Heart right ventricle (tissue), 16 donors: ENCODE results near the gene NUCKS1. TPM values are rescaled to one million over a fixed set of nuclear protein-coding genes. Genes with fewer than 3 reads are reported as not detected.
A peak's percentile ranks its signal among the peaks of the same experiment; 100 is the strongest.

Experiments
- ATAC-seq, 8 donors: fragments of 200-7000 bp; cut with Tn5 transposase; one replicate each; pipeline ENCODE4 v1.9.1; 2020; ENCODE audit warnings: mild to moderate bottlenecking in 8 of 8, moderate library complexity in 8 of 8, moderate number of reproducible peaks in 1 of 8
- DNase-seq, 2 donors: peaks; one replicate each; pipeline ENCODE4 v3.0.0-alpha.2; 2020
- H3K27ac ChIP-seq, 10 donors: fragments of 200-600 bp; sonication (generic) in 2 of 10; one replicate each; pipeline versions ENCODE4 v1.5.0 to v1.8.0; 2020 to 2022; ENCODE audit warnings: mild to moderate bottlenecking in 3 of 10
- H3K27me3 ChIP-seq, 7 donors: fragments of 200-600 bp; one replicate each; pipeline ENCODE4 v1.8.0; 2021 to 2022; ENCODE audit warnings: mild to moderate bottlenecking in 2 of 7
- H3K36me3 ChIP-seq, 9 donors: fragments of 200-600 bp; sonication (generic) in 1 of 9; one replicate each; pipeline versions ENCODE4 v1.5.0 to v1.8.0; 2020 to 2022; ENCODE audit warnings: mild to moderate bottlenecking in 2 of 9
- H3K4me1 ChIP-seq, 9 donors: fragments of 200-600 bp; sonication (generic) in 1 of 9; one replicate each; pipeline versions ENCODE4 v1.5.0 to v1.8.0; 2020 to 2022; ENCODE audit warnings: mild to moderate bottlenecking in 4 of 9
- H3K4me3 ChIP-seq, 10 donors: fragments of 200-600 bp; sonication (generic) in 2 of 10; one replicate each; pipeline versions ENCODE4 v1.5.0 to v1.8.0; 2020 to 2022; ENCODE audit warnings: mild to moderate bottlenecking in 7 of 10, moderate library complexity in 2 of 10
- H3K9me3 ChIP-seq, 11 donors: fragments of 200-600 bp in 10 of 11; sonication (generic) in 2 of 11; one replicate each; pipeline versions ENCODE4 v1.5.0 to v1.8.0; 2013 to 2022; ENCODE audit warnings: mild to moderate bottlenecking in 2 of 11, control low read depth in 1 of 11, moderate library complexity in 1 of 11
- WGBS, 2 donors: extraction: QIAGEN DNeasy Blood & Tissue Kit; methylation state at CpG; one replicate each; pipeline ENCODE4 v1.1.7; 2013; ENCODE audit warnings: inconsistent platforms in 1 of 2; 5-methylcytosine and 5-hydroxymethylcytosine counted together
- intact Hi-C, 10 donors: fragments of 100-400 bp; cut with DNase I; formaldehyde crosslinking; loops; one replicate each; pipeline versions ENCODE4 v1.11.1 to v1.14.2; 2022
- polyA plus RNA-seq, 2 donors: library from polyadenylated mRNA; stranded (reverse); fragments of 200-250 nt; gene quantifications; one replicate each; pipeline ENCODE4 v1.2.3, GENCODE V29; 2013
- total RNA-seq, 10 donors: library from RNA; stranded (reverse); fragmentation: NEBNext Ultra II Directional in 3 of 10; extraction: Animal tissue kit (Norgen Biotek cat#: 25700) in 3 of 10; gene quantifications; one replicate each; pipeline versions ENCODE4 v1.2.1 to v1.2.4, GENCODE V29; 2021 to 2023
- TF ChIP-seq, protein P1 (sequence below), 9 donors: fragments of 200-600 bp; sonication (generic) in 2 of 9; IDR thresholded peaks; one replicate each; pipeline versions ENCODE4 v1.5.0 to v1.8.0; 2021 to 2022; ENCODE audit warnings: antibody characterized with exemption in 9 of 9, mild to moderate bottlenecking in 5 of 9, moderate library complexity in 1 of 9
- donor health status: Arrhythmogenic right ventricular cardiomyopathy.
- donor health status: ischemic (EF 13 %, LVEDD 7.1; RV severe dilation, severe dysfunction).
- donor health status: healthy with polysubstance abuse.
- donor health status: DM: no; HTN: yes; CAD: no.
- donor health status: DM: no; HTN: no; CAD: no.
- donor health status: ischemic (EF 25% LVEDD 6.9; RV normal size, moderate dysfunction).
- donor health status: ischemic (EF 25% LVEDD 5.7; RV mildly dilated, moderate dysfunction).
- donor health status: healthy.
- donor health status: DM: yes; HTN: yes; CAD: no.
- donor health status: Ischemic cardiomyopathy.
- donor health status: ischemic (EF 35%, LVEDD 5.7; RV mildly dilated, moderate dysfunction).
- donor health status: nonischemic (EF 11% LVEDD 7.7; RV severe dilation, severe dysfunction).
- donor health status: DM: yes; HTN: yes; CAD: no.
- donor health status: PGD.
- donor health status: ischemic (EF 29% LVEDD 5.4; RV normal size, mild dysfunction).
- donor health status: nonischemic (EF 23%, LVEDD 6.1; RV moderate dilation, normal function).

NUCKS1 gene
- total and polyA plus RNA-seq, 12 donors: 31.8 to 245 (median 211) TPM

DNA sequence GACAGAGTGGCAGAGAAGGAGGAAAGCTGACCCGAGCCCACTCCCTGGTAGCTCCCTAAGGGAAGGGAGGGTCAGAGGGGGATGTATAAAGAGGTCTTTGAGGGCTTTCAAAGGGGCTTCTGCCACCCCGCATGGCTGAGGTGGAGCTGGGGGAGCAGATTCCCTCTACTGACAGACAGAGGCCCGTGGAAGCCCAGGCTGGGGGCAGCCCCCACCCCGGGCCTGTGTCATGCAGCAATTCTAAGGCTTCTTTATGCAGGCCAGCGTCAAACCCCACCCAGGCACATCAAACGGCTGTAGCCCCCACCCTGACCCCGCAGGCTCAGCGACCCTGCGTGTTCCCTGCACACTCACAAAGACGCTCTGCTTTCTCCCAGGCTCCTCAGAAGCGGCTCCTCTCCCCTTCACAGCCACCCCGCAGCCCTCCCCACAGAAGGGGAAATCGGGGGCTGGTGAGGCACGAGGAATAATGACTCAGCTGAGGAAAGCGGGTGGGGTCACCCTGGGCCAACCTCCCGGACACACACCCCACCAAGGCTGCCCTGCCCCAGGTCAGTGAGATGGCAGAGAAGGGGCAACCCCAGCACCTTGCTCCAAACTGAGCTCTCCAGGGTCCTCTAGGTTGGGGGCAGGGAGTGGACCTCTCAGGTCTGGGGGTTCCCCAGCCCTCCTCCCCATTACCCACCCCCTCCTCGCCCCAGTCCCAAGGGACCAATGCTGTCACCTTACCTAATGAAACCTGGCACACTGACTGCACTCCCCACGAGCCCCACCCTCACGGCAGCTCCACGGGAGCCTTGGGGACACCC is 80.4 kb downstream of the NUCKS1 start:
- no peak overlapping the region for H3K4me3 ChIP-seq
- peaks cover 0 to 3% (median 0%) of the 10 kb centered on the region in 7 donors for H3K27me3 ChIP-seq
- TF ChIP-seq, protein P1, sequence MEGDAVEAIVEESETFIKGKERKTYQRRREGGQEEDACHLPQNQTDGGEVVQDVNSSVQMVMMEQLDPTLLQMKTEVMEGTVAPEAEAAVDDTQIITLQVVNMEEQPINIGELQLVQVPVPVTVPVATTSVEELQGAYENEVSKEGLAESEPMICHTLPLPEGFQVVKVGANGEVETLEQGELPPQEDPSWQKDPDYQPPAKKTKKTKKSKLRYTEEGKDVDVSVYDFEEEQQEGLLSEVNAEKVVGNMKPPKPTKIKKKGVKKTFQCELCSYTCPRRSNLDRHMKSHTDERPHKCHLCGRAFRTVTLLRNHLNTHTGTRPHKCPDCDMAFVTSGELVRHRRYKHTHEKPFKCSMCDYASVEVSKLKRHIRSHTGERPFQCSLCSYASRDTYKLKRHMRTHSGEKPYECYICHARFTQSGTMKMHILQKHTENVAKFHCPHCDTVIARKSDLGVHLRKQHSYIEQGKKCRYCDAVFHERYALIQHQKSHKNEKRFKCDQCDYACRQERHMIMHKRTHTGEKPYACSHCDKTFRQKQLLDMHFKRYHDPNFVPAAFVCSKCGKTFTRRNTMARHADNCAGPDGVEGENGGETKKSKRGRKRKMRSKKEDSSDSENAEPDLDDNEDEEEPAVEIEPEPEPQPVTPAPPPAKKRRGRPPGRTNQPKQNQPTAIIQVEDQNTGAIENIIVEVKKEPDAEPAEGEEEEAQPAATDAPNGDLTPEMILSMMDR (IDR thresholded peaks at IDR 0.05): no peak
- no peaks in the 10 kb centered on the region for H3K36me3 ChIP-seq
- H3K4me1 ChIP-seq: peaks cover 0 to 36% (median 12%) of the 10 kb centered on the region in 9 donors
- peak in 1 of 8 donors; percentile 9 for ATAC-seq
- no peak overlapping the region for H3K27ac ChIP-seq
- 69 to 74% methylated on average over 20 of the region's 20 CpGs for WGBS, 2 donors
- intact Hi-C loops: loop anchor here in 4 of 10 donors (5.0 to 10.0 kb wide), 5 partner anchors 33 to 305 kb away; no protein-coding TSS in a partner anchor
- DNase-seq: no peak
- no peaks in the 10 kb centered on the region for H3K9me3 ChIP-seq

DNA sequence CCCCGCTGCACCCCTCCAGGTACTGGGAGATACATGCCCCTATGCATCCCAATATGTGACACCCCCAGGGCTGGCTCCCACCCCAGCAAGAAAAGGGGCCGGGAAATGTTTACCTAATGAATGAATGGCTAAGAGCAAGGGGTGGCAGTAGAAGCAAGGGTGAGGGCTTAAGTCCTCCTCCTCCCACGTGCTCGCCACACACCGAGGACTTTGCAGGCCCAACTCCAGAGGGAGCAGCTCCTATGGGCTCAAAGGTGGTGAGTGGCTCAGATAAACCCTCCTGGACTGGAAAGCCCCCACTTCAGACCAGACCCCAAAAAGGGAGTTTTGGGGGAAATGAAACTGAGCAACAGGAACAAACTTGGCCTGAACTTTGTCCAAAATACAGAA is 81.0 kb downstream of the NUCKS1 start:
- 73 to 77% methylated on average over 5 of the region's 5 CpGs for WGBS, 2 donors
- Histone ChIP-seq H3K9me3 (no peaks in the 10 kb centered on the region), H3K4me3 (no peak overlapping the region), H3K36me3 (no peaks in the 10 kb centered on the region), H3K27me3 (peaks cover 0 to 3% (median 0%) of the 10 kb centered on the region in 7 donors), H3K27ac (no peak overlapping the region), H3K4me1 (peaks cover 0 to 36% (median 12%) of the 10 kb centered on the region in 9 donors)
- TF ChIP-seq, protein P1 (IDR thresholded peaks at IDR 0.05): no peak
- intact Hi-C loops: loop anchor here in 2 of 10 donors (5.0 to 10.0 kb wide), 2 partner anchors 33 to 246 kb away; no protein-coding TSS in a partner anchor
- DNase-seq (no peak), ATAC-seq (no peak)

DNA sequence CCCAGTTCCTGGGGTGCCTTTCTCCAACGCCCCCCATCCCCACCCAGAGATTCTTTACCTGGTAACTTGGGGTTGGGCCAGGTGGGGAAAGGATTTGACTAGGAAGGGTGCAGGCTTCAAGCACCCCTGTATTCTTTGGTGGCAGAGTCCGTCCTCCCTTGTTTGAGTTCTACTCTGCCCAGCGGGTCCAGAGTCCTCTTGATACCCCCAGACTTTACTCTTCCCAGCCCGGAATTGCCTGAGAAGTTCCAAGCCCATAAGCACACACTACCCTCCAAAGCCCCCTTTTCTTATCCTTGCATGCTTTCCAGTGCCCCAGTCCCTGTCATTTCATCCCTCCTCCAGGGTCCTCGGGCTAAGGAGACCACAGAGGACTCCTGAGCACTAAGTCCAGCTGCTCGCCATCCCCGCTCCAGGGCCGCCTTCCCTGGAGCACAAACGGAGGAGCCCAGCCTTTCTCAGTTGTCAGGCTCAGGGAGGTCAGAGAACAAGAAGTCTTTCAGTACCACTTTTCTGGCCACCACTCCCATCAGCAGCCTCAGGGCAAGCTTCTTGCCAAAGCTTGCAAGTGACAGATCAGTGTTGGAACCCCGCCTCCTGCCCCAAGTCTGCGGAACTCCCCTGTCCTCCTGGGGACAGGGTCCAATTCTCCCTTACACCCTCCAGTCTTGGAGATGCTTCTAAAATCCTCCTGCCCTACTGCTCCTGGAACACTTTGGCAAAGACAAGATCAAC is 81.9 kb downstream of the NUCKS1 start:
- Histone ChIP-seq H3K9me3 (no peaks in the 10 kb centered on the region), H3K36me3 (peaks cover 0 to 4% (median 0%) of the 10 kb centered on the region in 9 donors), H3K4me1 (peaks cover 0 to 38% (median 12%) of the 10 kb centered on the region in 9 donors), H3K27ac (no peak overlapping the region), H3K4me3 (no peak overlapping the region), H3K27me3 (peaks cover 0 to 3% (median 0%) of the 10 kb centered on the region in 7 donors)
- intact Hi-C loops: loop anchor here in 2 of 10 donors (5.0 to 10.0 kb wide), 2 partner anchors 34 to 247 kb away; no protein-coding TSS in a partner anchor
- DNase-seq (no peak), ATAC-seq (no peak)
- WGBS, 2 donors: 85% methylated on average over 11 of the region's 11 CpGs
- TF ChIP-seq, protein P1 (IDR thresholded peaks at IDR 0.05): no peak
